Mesendoderm (in vitro differentiated cells): ENCODE results near the gene TTLL10.

Experiments
- DNase-seq: peaks from one replicate; pipeline ENCODE4 v3.0.0; 2013
- H2AK5ac ChIP-seq: 2 replicates; pipeline ENCODE4 v1.6.1; 2013; ENCODE audit warnings: low read length, inconsistent platforms
- H2BK120ac ChIP-seq: 2 replicates; pipeline ENCODE4 v1.6.1; 2013; ENCODE audit warnings: low read depth, mild to moderate bottlenecking, low read length, moderate library complexity, mixed read lengths
- H2BK15ac ChIP-seq: replicated peaks from 2 replicates; pipeline ENCODE4 v1.6.1; 2013; ENCODE audit warnings: low read depth, mild to moderate bottlenecking, moderate library complexity
- H2BK5ac ChIP-seq: 2 replicates; pipeline ENCODE4 v1.6.1; 2013; ENCODE audit warnings: low read length, inconsistent platforms
- H3K18ac ChIP-seq: 2 replicates; pipeline ENCODE4 v1.6.1; 2013; ENCODE audit warnings: mild to moderate bottlenecking, low read length, mixed read lengths
- H3K23ac ChIP-seq: one replicate; pipeline ENCODE4 v1.6.1; 2013; ENCODE audit warnings: low read length
- H3K27ac ChIP-seq: 2 replicates; pipeline ENCODE4 v1.5.1; 2013; ENCODE audit warnings: low read depth, mild to moderate bottlenecking, inconsistent platforms, low read length, moderate library complexity
- H3K27me3 ChIP-seq: 2 replicates; pipeline ENCODE4 v1.6.1; 2013; ENCODE audit warnings: low read length, control low read depth, mild to moderate bottlenecking, inconsistent platforms; ENCODE audit not compliant: insufficient read depth, poor library complexity
- H3K36me3 ChIP-seq: 2 replicates; pipeline ENCODE4 v1.6.1; 2013; ENCODE audit warnings: low read length, inconsistent platforms; ENCODE audit not compliant: control insufficient read depth, insufficient read depth
- H3K4ac ChIP-seq: one replicate; pipeline ENCODE4 v1.6.1; 2013; ENCODE audit warnings: low read depth, mild to moderate bottlenecking, low read length, moderate library complexity
- H3K4me1 ChIP-seq: 2 replicates; pipeline ENCODE4 v1.6.1; 2013; ENCODE audit warnings: low read depth, low read length, inconsistent platforms; ENCODE audit not compliant: control insufficient read depth
- H3K4me2 ChIP-seq: 2 replicates; pipeline ENCODE4 v1.6.1; 2013; ENCODE audit warnings: low read length
- H3K4me3 ChIP-seq: 2 replicates; pipeline ENCODE4 v1.5.1; 2013; ENCODE audit warnings: mild to moderate bottlenecking, low read length
- H3K56ac ChIP-seq: one replicate; pipeline ENCODE4 v1.6.1; 2013; ENCODE audit warnings: low read length
- H3K79me1 ChIP-seq: 2 replicates; pipeline ENCODE4 v1.6.1; 2013; ENCODE audit warnings: low read length, inconsistent platforms
- H3K79me2 ChIP-seq: 2 replicates; pipeline ENCODE4 v1.6.1; 2013; ENCODE audit warnings: mild to moderate bottlenecking, low read length; ENCODE audit not compliant: control insufficient read depth, insufficient read depth
- H3K9ac ChIP-seq: 2 replicates; pipeline ENCODE4 v1.6.1; 2013; ENCODE audit warnings: low read length, inconsistent platforms
- H4K5ac ChIP-seq: one replicate; pipeline ENCODE4 v1.6.1; 2013; ENCODE audit warnings: low read length
- H4K8ac ChIP-seq: one replicate; pipeline ENCODE4 v1.6.1; 2013; ENCODE audit warnings: low read depth, mild to moderate bottlenecking, control low read depth, low read length, moderate library complexity
- WGBS: extraction: QIAGEN DNeasy Blood & Tissue Kit; methylation state at CpG from one replicate; pipeline ENCODE4 v1.1.7; 2013; ENCODE audit warnings: low lambda C conversion rate, missing lambda C conversion rate; ENCODE audit not compliant: insufficient coverage; ENCODE audit errors: extremely low coverage; 5-methylcytosine and 5-hydroxymethylcytosine counted together

Gene TTLL10

GRCh38 chr1:1160281-1160930 is 13.3 kb upstream of the TTLL10 start:
- H3K79me2 ChIP-seq, result no peaks in the 10 kb centered on the region
- no peak overlapping the region for H4K5ac ChIP-seq
- H2BK5ac ChIP-seq, result no peak overlapping the region
- DNase-seq, result no peak
- WGBS, result no CpG with 5 or more reads among the region's 23 CpGs
- no peak overlapping the region for H2BK15ac ChIP-seq
- no peak overlapping the region for H3K27ac ChIP-seq
- no peak overlapping the region for H3K23ac ChIP-seq
- no peak overlapping the region for H3K4me2 ChIP-seq
- H3K9ac ChIP-seq, result no peak overlapping the region
- no peak overlapping the region for H3K4me3 ChIP-seq
- H3K4ac ChIP-seq, result no peak overlapping the region
- H3K79me1 ChIP-seq, result no peaks in the 10 kb centered on the region
- no peak overlapping the region for H4K8ac ChIP-seq
- no peaks in the 10 kb centered on the region for H3K36me3 ChIP-seq
- no peak overlapping the region for H3K18ac ChIP-seq
- peaks cover 6% of the 10 kb centered on the region for H3K4me1 ChIP-seq
- no peaks in the 10 kb centered on the region for H3K27me3 ChIP-seq
- H3K56ac ChIP-seq, result no peak overlapping the region
- H2BK120ac ChIP-seq, result no peak overlapping the region
- no peak overlapping the region for H2AK5ac ChIP-seq

DNA sequence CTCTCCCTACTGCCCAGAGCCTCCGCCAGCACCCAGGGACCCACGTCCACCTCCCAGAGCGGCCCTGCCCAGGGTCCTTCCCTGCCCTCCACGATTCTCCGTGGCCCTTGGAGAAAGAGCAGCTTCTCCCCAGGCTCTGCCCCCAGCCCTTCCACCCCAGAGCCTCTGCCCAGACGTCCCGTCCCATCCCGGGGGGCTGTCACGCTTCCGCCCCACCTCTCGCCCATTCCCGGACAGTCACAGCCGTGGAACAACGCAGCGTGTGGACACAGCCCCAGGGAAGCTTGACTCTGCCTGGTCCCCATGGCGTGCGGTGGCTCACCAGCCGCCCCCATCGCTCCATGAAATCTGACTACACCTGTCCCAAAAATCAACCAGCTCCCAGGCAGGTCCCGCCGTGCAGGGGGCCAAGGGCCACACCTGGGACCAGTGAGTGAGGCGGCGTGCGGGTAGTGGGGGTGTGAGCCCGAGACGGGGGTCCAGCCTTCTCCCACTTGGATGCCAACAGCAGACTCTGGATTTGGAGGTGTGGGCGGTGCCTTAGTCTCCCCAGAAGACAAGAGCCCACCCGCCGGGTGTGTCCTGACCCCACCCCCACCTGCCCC is 12.5 kb upstream of the TTLL10 start:
- Histone ChIP-seq H3K79me2 (no peaks in the 10 kb centered on the region), H3K36me3 (no peaks in the 10 kb centered on the region), H3K23ac (no peak overlapping the region), H3K27ac (no peak overlapping the region), H3K4ac (no peak overlapping the region), H3K4me3 (no peak overlapping the region), H3K4me2 (no peak overlapping the region), H4K8ac (no peak overlapping the region), H2AK5ac (no peak overlapping the region), H3K79me1 (no peaks in the 10 kb centered on the region), H3K4me1 (peaks cover 6% of the 10 kb centered on the region), H2BK5ac (no peak overlapping the region), H3K56ac (no peak overlapping the region), H3K9ac (no peak overlapping the region), H3K27me3 (no peaks in the 10 kb centered on the region), H2BK120ac (no peak overlapping the region), H3K18ac (no peak overlapping the region), H4K5ac (no peak overlapping the region), H2BK15ac (no peak overlapping the region)
- no peak for DNase-seq
- no CpG with 5 or more reads among the region's 29 CpGs for WGBS

DNA sequence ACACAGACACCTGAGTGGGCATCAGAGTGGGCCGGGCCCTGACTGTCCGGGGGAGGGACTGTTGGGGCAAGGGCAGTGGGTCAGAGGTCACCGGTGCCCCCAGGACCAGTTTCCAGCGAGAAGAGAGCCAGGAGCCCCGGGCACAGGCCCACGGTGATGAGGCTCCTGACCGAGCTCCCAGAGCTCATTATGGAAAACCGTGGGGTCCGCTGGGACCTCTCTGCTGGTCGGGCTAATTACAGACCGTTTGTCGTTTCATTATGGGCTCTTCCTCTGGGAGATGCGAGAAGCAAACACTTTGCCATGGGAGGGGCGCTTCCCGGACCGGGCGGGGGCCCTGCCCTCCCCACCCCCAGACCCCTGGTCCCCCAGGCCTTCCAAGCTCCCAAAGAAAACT is 12.0 kb upstream of the TTLL10 start:
- H3K4ac ChIP-seq, result no peak overlapping the region
- no CpG with 5 or more reads among the region's 17 CpGs for WGBS
- H3K4me2 ChIP-seq, result no peak overlapping the region
- no peak overlapping the region for H4K5ac ChIP-seq
- no peak overlapping the region for H2BK15ac ChIP-seq
- no peaks in the 10 kb centered on the region for H3K79me1 ChIP-seq
- no peak overlapping the region for H2BK120ac ChIP-seq
- no peaks in the 10 kb centered on the region for H3K36me3 ChIP-seq
- no peak for DNase-seq
- no peaks in the 10 kb centered on the region for H3K79me2 ChIP-seq
- no peaks in the 10 kb centered on the region for H3K27me3 ChIP-seq
- H3K23ac ChIP-seq, result no peak overlapping the region
- no peak overlapping the region for H3K27ac ChIP-seq
- H3K4me1 ChIP-seq, result peaks cover 6% of the 10 kb centered on the region
- H3K9ac ChIP-seq, result no peak overlapping the region
- H2BK5ac ChIP-seq, result no peak overlapping the region
- no peak overlapping the region for H2AK5ac ChIP-seq
- H3K18ac ChIP-seq, result no peak overlapping the region
- H3K56ac ChIP-seq, result no peak overlapping the region
- H4K8ac ChIP-seq, result no peak overlapping the region
- H3K4me3 ChIP-seq, result no peak overlapping the region

DNA sequence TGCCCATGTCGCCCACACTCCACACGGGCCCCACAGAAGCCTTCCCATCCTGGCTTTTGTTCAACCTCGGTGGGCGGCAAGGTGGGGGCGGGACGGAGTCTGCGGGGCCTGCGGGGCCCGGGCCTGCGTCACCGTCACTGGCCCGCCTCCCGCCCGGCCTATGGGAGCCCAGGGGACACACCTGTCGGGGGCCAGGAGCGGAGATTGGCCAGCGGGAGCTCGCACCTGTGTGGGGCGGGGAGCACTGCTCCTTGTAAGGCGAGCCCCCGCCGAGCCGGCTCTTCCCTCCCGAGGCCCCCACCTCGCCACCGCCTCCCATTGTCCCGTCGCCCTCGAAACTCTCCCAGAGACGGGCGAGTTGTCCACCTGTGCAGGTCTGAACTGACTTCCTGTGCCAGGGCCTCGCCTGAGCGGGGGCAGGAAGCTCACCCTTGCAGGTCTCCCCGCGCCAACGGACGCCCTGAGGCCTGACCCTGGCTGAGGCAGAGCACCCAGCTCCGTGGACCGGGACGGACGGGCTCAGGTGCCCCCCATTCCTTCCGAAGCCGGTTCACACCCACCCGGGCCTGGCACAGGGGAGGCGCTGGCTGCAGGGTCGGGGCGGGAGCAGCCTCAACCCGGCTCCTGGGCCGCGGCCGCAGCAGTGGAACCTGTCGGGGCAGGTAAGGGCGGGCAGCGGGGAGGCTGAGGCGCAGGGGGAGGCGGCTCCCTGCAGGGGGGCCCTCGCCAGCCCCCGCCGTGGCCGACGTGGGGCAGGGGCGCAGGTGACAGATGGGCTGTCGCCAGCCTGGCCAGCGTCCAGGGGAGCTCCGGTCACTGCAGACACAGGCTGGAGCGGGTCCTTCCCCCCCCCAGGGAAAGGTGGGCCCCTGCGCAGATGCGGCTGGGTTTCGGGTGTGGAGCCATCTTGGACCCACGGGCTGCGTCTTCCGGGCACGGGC is 10.8 kb upstream of the TTLL10 start:
- Histone ChIP-seq H3K27me3 (no peaks in the 10 kb centered on the region), H3K56ac (no peak overlapping the region), H3K4me3 (no peak overlapping the region), H2BK15ac (no peak overlapping the region), H2AK5ac (no peak overlapping the region), H3K79me1 (no peaks in the 10 kb centered on the region), H3K18ac (no peak overlapping the region), H3K9ac (no peak overlapping the region), H3K27ac (no peak overlapping the region), H3K4ac (no peak overlapping the region), H3K4me2 (no peak overlapping the region), H2BK120ac (no peak overlapping the region), H4K5ac (no peak overlapping the region), H2BK5ac (no peak overlapping the region), H3K36me3 (no peaks in the 10 kb centered on the region), H3K79me2 (no peaks in the 10 kb centered on the region), H3K23ac (no peak overlapping the region), H4K8ac (no peak overlapping the region), H3K4me1 (peaks cover 6% of the 10 kb centered on the region)
- no CpG with 5 or more reads among the region's 73 CpGs for WGBS
- no peak for DNase-seq

DNA sequence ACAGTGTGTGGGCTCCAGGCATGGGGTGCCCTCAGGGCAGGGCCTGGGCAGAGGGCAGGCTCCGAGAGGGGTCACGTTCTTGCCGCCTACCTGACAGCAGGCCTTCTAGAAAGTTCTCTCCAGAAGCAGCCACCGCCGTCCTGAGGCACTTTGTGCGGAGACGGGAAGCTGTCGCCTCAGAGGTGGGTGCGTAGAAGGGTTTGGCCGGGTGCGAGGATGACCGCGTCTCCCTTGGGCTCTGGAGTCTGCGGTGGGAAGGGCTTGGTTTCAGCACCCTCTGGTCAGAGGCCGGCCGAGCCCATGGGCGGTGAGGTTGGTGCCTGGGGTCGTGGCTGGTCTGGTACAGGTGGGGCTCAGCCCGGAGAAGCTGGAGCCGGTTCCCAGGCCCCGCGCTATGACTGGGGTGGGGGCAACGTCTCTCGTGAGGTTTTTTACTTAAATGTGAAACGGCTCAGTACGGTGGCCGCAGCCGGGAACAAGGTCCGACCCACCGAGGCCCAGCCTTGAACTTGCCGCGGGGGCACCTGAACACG is 10.1 kb upstream of the TTLL10 start:
- Histone ChIP-seq H3K4me2 (no peak overlapping the region), H3K27ac (no peak overlapping the region), H3K23ac (no peak overlapping the region), H3K4ac (no peak overlapping the region), H3K18ac (no peak overlapping the region), H4K8ac (no peak overlapping the region), H3K56ac (no peak overlapping the region), H3K79me1 (no peaks in the 10 kb centered on the region), H3K27me3 (no peaks in the 10 kb centered on the region), H2BK15ac (no peak overlapping the region), H3K4me3 (no peak overlapping the region), H3K79me2 (no peaks in the 10 kb centered on the region), H3K9ac (no peak overlapping the region), H4K5ac (no peak overlapping the region), H2BK5ac (no peak overlapping the region), H3K36me3 (no peaks in the 10 kb centered on the region), H2AK5ac (peak overlapping the region; percentile 74), H2BK120ac (no peak overlapping the region), H3K4me1 (peaks cover 4% of the 10 kb centered on the region)
- no CpG with 5 or more reads among the region's 33 CpGs for WGBS
- DNase-seq, result no peak
